K562 (cell line): ENCODE data around the gene MLH1.

Source experiments
- ETS2 ChIP-seq: IDR thresholded peaks from 2 replicates; pipeline ENCODE4 v1.6.1; 2016; ENCODE audit warnings: borderline replicate concordance, missing genetic modification characterization, mild to moderate bottlenecking, moderate library complexity, missing compliant biosample characterization; ENCODE audit not compliant: poor library complexity, severe bottlenecking
- FOXA3 ChIP-seq, 2 experiments: fragments of 450-650 bp in 1 of 2; sonication (generic) in 1 of 2; formaldehyde crosslinking; IDR thresholded peaks in 1 of 2; conservative IDR thresholded peaks in 1 of 2; 2 replicates each; pipeline versions ENCODE4 v1.4.0 to v1.8.0; 2020 to 2022; ENCODE audit warnings: mild to moderate bottlenecking in 2 of 2, missing genetic modification reagents in 1 of 2
- FOXM1 ChIP-seq, 2 experiments: fragments of 450-650 bp in 1 of 2; sonication (generic) in 1 of 2; formaldehyde crosslinking in 1 of 2; IDR thresholded peaks; 2 replicates each; pipeline versions ENCODE4 v1.6.1 to v1.9.0; 2017 to 2022; ENCODE audit warnings: low read depth in 2 of 2, mild to moderate bottlenecking in 2 of 2, missing genetic modification reagents in 1 of 2, moderate library complexity in 1 of 2
- GATAD2B ChIP-seq: fragments of 450-650 bp; IDR thresholded peaks from 2 replicates; pipeline ENCODE4 v1.6.1; 2017; ENCODE audit warnings: mild to moderate bottlenecking, borderline replicate concordance
- MYC ChIP-seq, 2 experiments: fragments of 250-450 bp in 1 of 2; sonication (Bioruptor Pico) in 1 of 2; IDR thresholded peaks; 2 replicates each; pipeline versions ENCODE4 v1.5.1 to v1.6.1; 2012 to 2021; ENCODE audit warnings: low read depth in 2 of 2, borderline replicate concordance in 1 of 2, improper control_type of control experiment in 1 of 2, low read length in 1 of 2, mild to moderate bottlenecking in 1 of 2, moderate library complexity in 1 of 2
- TCF3 ChIP-seq: sonication (generic); formaldehyde crosslinking; IDR thresholded peaks from 2 replicates; pipeline ENCODE4 v1.4.0; 2020; ENCODE audit warnings: mild to moderate bottlenecking, missing genetic modification reagents
- ZNF274 ChIP-seq: IDR thresholded peaks from 2 replicates; pipeline ENCODE4 v1.6.1; 2011; ENCODE audit warnings: low read depth, mild to moderate bottlenecking, low read length, moderate library complexity, borderline replicate concordance

DNA sequence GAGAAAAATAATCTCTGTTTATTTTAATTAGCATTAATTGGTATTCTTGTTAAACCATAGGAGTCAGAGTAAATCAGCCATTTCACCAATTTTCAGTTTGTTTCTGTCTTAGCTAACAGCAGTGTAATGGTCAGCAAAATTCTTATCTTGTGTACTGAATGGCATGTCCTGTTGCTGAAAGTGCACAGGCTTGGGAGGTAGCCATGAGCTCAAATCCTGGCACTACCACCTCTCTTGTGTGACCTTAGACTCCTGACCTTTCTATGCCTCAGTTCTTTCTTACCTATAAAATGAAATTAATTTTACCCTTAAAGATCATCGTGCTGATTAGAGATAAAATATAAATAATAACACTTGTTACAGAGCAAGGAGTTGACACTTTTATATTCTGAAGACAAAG, 35.8 kb downstream of the MLH1 start:
- TF ChIP-seq ZNF274: no peak
- no peak for TF ChIP-seq FOXA3 (CRISPR knock-in tag; conservative IDR thresholded peaks at IDR 0.05 in 1 of 2, IDR thresholded peaks at IDR 0.05 in 1 of 2)
- no peak for TF ChIP-seq GATAD2B
- no peak for TF ChIP-seq TCF3 (CRISPR knock-in tag)
- no peak for TF ChIP-seq ETS2
- TF ChIP-seq FOXM1 (IDR thresholded peaks at IDR 0.05; ENCODE audit: low read depth): no peak
- no peak for TF ChIP-seq FOXM1 (CRISPR knock-in tag; IDR thresholded peaks at IDR 0.05; ENCODE audit: low read depth)
- TF ChIP-seq MYC (IDR thresholded peaks at IDR 0.05; ENCODE audit: low read depth, low read length): no peak
- TF ChIP-seq MYC (CRISPR knock-in tag; IDR thresholded peaks at IDR 0.05; ENCODE audit: borderline replicate concordance, low read depth): no peak
